BLaER1 (cell line): ENCODE data around the gene CNOT2.
"Not testable (repeated sequence)": the region's sequence is repeated elsewhere in the genome, so short reads cannot be mapped to it uniquely, and the experiment has no call there.

Experiments
- H3K27ac ChIP-seq: shearing (Covaris generic); formaldehyde crosslinking; 2 replicates; pipeline ENCODE4 v1.8.1; 2022
- H3K27me3 ChIP-seq: shearing (Covaris generic); formaldehyde crosslinking; 2 replicates; pipeline ENCODE4 v1.8.1; 2022
- H3K36me3 ChIP-seq: shearing (Covaris generic); formaldehyde crosslinking; 2 replicates; pipeline ENCODE4 v1.8.1; 2022
- H3K4me1 ChIP-seq: shearing (Covaris generic); formaldehyde crosslinking; 2 replicates; pipeline ENCODE4 v1.8.1; 2022
- H3K4me2 ChIP-seq: shearing (Covaris generic); formaldehyde crosslinking; 2 replicates; pipeline ENCODE4 v1.8.1; 2022
- H3K4me3 ChIP-seq: shearing (Covaris generic); formaldehyde crosslinking; 2 replicates; pipeline ENCODE4 v1.8.1; 2022
- H3K9ac ChIP-seq: shearing (Covaris generic); formaldehyde crosslinking; 2 replicates; pipeline ENCODE4 v1.8.1; 2022
- H3K9me3 ChIP-seq: shearing (Covaris generic); formaldehyde crosslinking; 2 replicates; pipeline ENCODE4 v1.8.1; 2022
- H4K20me1 ChIP-seq: shearing (Covaris generic); formaldehyde crosslinking; 2 replicates; pipeline ENCODE4 v1.8.1; 2022
- Cebpa-rat ChIP-seq: shearing (Covaris generic); IDR thresholded peaks from 2 replicates; pipeline ENCODE4 v1.8.1; 2022

The CNOT2 gene

DNA sequence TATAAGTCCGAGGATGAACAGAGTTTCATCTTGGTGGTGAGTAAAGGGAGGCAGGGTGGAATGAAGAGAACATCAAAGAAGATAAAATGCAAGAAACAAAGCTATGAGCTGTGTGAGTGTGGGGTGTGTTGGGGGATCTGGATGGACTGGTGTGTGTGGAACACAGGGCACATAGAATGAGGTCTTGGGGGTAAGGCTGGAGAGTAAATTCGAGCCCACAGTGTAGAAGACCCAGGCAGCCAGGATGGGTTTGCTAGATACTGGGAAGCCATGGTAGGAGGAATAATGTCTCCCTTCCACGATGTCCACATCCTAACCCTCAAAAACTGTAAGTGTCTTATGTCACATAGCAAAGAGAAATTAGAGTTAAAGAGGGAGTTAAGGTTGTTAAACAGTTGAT is 129.6 kb downstream of the CNOT2 start:
- H3K4me2 ChIP-seq, result no peak overlapping the region
- H3K27ac ChIP-seq, result no peak overlapping the region
- H3K9me3 ChIP-seq, result peaks cover 2% of the 10 kb centered on the region
- H3K27me3 ChIP-seq, result peaks cover under 1% of the 10 kb centered on the region
- no peak overlapping the region for H3K9ac ChIP-seq
- peaks cover 7% of the 10 kb centered on the region; the same call in 1 of the 2 replicates for H4K20me1 ChIP-seq
- H3K4me1 ChIP-seq, result peaks cover 8% of the 10 kb centered on the region
- no peak overlapping the region for H3K4me3 ChIP-seq
- no peak for TF ChIP-seq Cebpa-rat
- no peaks in the 10 kb centered on the region for H3K36me3 ChIP-seq

DNA sequence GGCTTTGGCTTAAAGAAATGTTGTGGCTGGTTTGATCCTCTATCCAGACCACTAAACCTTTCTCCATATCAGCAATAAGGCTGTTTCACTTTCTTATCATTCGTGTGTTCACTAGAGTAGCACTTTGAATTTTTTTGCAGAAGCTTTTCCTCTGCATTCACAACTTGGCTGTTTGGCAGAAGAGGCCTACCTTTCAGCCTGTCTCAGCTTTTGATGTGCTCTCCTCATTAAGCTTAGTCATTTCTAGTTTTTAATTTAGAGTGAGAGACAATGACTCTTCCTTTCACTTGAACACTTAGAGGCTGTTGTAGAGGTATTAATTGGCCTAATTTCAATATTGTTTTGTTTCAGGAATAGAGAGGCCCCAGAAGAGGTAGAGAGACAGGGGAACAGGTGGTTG is 136.6 kb downstream of the CNOT2 start:
- H3K27ac ChIP-seq, result no peak overlapping the region
- H3K27me3 ChIP-seq, result no peaks in the 10 kb centered on the region
- H3K4me1 ChIP-seq, result no peaks in the 10 kb centered on the region
- H3K4me2 ChIP-seq, result no peak overlapping the region
- H3K4me3 ChIP-seq, result no peak overlapping the region
- TF ChIP-seq Cebpa-rat, result no peak
- H3K9me3 ChIP-seq, result peaks cover 19% of the 10 kb centered on the region
- H3K36me3 ChIP-seq, result peaks cover 6% of the 10 kb centered on the region; the same call in 1 of the 2 replicates
- H3K9ac ChIP-seq, result no peak overlapping the region
- H4K20me1 ChIP-seq, result no peaks in the 10 kb centered on the region

DNA sequence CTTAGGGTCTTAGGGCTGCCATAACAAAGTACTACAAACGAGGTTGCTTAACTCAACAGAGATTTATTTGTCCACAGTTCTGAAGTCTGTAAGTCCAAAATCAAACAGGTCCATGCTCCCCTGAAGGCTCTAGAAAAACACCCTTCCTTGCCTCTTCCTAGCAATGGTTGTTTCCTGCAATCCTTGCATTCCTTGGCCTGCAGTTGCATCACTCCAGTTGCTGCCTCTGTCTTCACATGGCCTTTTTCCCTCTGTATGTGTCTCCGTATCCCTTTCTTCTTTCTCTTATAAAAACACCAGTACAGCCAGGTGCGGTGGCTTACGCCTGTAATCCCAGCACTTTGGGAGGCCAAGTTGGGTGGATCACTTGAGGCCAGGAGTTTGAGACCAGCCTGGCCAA is 140.3 kb downstream of the CNOT2 start:
- Histone ChIP-seq H4K20me1 (no peaks in the 10 kb centered on the region), H3K27me3 (no peaks in the 10 kb centered on the region), H3K4me1 (no peaks in the 10 kb centered on the region), H3K36me3 (peaks cover 4% of the 10 kb centered on the region; the same call in 1 of the 2 replicates), H3K27ac (no peak overlapping the region), H3K9ac (no peak overlapping the region), H3K4me2 (no peak overlapping the region), H3K9me3 (peaks cover 11% of the 10 kb centered on the region), H3K4me3 (no peak overlapping the region)
- TF ChIP-seq Cebpa-rat, result no peak

GRCh38 chr12:70383886-70384285 is 140.7 kb downstream of the CNOT2 start:
- no peak overlapping the region for H3K4me2 ChIP-seq
- no peaks in the 10 kb centered on the region for H3K27me3 ChIP-seq
- H4K20me1 ChIP-seq, result no peaks in the 10 kb centered on the region
- H3K27ac ChIP-seq, result no peak overlapping the region
- no peak overlapping the region for H3K9ac ChIP-seq
- H3K9me3 ChIP-seq, result peaks cover 7% of the 10 kb centered on the region
- no peak for TF ChIP-seq Cebpa-rat
- no peaks in the 10 kb centered on the region for H3K36me3 ChIP-seq
- H3K4me1 ChIP-seq, result no peaks in the 10 kb centered on the region
- H3K4me3 ChIP-seq, result no peak overlapping the region

DNA sequence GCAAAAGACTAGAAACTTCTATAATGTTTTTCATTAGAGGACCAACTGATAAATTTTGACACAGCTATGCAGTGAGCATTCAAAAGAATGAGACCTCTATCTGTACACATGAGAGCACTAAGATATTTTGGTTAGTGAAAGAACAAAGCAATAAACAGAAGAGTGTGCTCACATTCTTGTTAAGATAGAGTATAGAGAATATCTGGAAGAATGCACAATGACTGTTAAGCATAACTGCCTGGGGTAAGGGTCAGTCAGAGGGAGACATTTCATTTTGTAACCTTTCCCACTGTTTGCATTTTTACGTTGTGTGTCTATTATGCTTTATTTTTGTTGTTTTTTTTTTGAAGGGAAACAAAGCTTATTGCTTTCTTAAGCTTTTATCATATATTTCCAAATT is 143.5 kb downstream of the CNOT2 start:
- Histone ChIP-seq H3K4me2 (no peak overlapping the region), H4K20me1 (no peaks in the 10 kb centered on the region), H3K9me3 (peaks cover 14% of the 10 kb centered on the region), H3K36me3 (no peaks in the 10 kb centered on the region), H3K27ac (no peak overlapping the region), H3K27me3 (no peaks in the 10 kb centered on the region), H3K4me3 (no peak overlapping the region), H3K9ac (no peak overlapping the region), H3K4me1 (no peaks in the 10 kb centered on the region)
- TF ChIP-seq Cebpa-rat, result no peak

DNA sequence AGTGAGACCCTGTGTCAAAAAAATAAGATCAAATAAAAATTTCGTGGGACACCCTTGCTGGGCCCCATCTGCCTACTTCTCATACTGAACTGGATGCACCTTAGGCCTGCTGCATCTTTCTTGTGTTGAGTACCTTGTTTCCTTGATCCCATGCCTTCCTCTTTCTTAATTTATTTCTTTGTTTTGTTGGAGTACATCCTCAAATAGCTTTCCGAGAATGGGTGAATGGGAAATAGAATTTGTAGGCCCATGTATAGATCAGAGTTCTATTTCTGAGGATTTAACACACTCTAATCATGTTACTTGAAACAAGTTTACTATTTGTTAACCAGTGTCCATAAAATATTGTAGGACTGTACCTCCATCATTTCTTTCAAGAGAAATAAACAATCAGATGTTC is 146.4 kb downstream of the CNOT2 start:
- H3K27ac ChIP-seq, result no peak overlapping the region
- H3K9me3 ChIP-seq, result peaks cover 14% of the 10 kb centered on the region
- TF ChIP-seq Cebpa-rat, result no peak
- H3K36me3 ChIP-seq, result no peaks in the 10 kb centered on the region
- H3K27me3 ChIP-seq, result no peaks in the 10 kb centered on the region
- no peak overlapping the region for H3K4me3 ChIP-seq
- H3K4me1 ChIP-seq, result no peaks in the 10 kb centered on the region
- no peak overlapping the region for H3K4me2 ChIP-seq
- no peaks in the 10 kb centered on the region for H4K20me1 ChIP-seq
- H3K9ac ChIP-seq, result no peak overlapping the region

GRCh38 chr12:70392631-70393030 is 149.4 kb downstream of the CNOT2 start:
- H3K4me1 ChIP-seq, H3K36me3 ChIP-seq, H3K9ac ChIP-seq, H4K20me1 ChIP-seq, H3K4me3 ChIP-seq, H3K27ac ChIP-seq, H3K4me2 ChIP-seq, H3K27me3 ChIP-seq: not testable (repeated sequence)
- H3K9me3 ChIP-seq, result peaks cover 14% of the 10 kb centered on the region

GRCh38 chr12:70393787-70394499 is 150.7 kb downstream of the CNOT2 start:
- H3K9me3 ChIP-seq, result peaks cover 14% of the 10 kb centered on the region
- H3K27me3 ChIP-seq, result no peaks in the 10 kb centered on the region
- H4K20me1 ChIP-seq, result no peaks in the 10 kb centered on the region
- H3K9ac ChIP-seq, result no peak overlapping the region
- no peak overlapping the region for H3K4me2 ChIP-seq
- no peaks in the 10 kb centered on the region for H3K36me3 ChIP-seq
- no peak for TF ChIP-seq Cebpa-rat
- no peaks in the 10 kb centered on the region for H3K4me1 ChIP-seq
- H3K4me3 ChIP-seq, result no peak overlapping the region
- no peak overlapping the region for H3K27ac ChIP-seq

DNA sequence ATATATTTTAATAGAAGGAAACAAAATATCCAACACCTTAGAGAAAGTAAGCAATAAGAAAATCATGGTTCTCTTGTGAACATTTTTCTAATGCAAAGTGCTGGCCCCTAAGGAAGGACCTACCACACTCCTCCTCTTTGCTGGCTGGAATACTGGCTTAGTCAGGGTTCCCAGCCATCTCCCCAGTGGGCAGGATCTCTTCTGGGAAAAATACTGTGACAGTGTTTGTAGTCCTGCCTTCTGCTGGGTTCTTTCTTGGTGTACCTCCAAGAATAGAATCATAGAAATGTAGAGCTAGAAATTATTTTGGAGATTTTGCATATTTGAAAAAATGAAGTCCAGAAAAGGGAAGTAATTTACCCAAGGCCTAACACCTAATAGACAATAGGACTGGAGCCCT is 154.8 kb downstream of the CNOT2 start:
- Histone ChIP-seq H3K27ac (no peak overlapping the region), H3K27me3 (no peaks in the 10 kb centered on the region), H3K4me3 (no peak overlapping the region), H3K4me1 (no peaks in the 10 kb centered on the region), H3K9ac (no peak overlapping the region), H3K4me2 (no peak overlapping the region), H3K9me3 (no peaks in the 10 kb centered on the region), H3K36me3 (0 out of 2 replicates have a peak, but pooled peaks cover 19% of the 10 kb centered on the region), H4K20me1 (no peaks in the 10 kb centered on the region)
- TF ChIP-seq Cebpa-rat, result no peak

DNA sequence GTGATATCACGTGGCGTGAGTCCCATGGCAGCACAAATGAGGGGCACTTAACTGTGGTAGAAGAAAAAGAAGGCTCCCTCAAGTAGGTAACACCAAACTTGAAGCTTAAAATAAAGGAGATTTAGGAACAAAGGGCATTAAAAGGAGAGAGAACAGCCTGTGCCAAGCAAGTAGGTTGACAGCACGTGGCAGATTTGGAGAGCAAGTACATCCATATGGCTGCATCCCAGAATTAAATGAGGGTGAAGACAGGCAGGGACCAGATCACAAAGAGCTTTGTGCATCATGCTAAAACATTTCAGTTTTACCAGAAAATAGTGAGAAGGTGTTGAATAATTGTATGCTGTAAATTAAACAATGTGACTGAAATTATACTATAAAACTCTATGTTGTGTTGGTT is 155.6 kb downstream of the CNOT2 start:
- Histone ChIP-seq H3K9me3 (no peaks in the 10 kb centered on the region), H3K4me3 (no peak overlapping the region), H3K4me1 (no peaks in the 10 kb centered on the region), H3K36me3 (0 out of 2 replicates have a peak, but pooled peaks cover 19% of the 10 kb centered on the region), H3K4me2 (no peak overlapping the region), H3K27me3 (no peaks in the 10 kb centered on the region), H3K27ac (no peak overlapping the region), H3K9ac (no peak overlapping the region), H4K20me1 (no peaks in the 10 kb centered on the region)
- TF ChIP-seq Cebpa-rat, result no peak

DNA sequence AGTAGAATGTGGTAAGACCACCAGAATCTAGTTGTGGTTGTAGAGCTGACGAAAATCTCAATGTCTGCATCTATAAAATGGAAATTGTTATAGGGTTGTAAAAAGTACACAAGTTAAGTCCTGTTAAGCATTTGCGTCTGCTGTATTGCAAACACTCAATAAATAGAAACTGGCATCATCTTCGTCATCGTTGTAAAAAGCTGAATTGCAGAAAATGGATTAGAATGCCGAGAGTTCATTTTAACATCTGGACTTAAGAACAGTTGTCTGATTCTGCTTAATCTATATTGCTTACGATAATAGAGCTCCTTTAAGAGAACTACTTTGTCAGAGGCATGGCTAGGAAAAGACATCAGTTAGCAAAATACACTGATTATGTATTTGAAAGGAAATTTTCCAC is 156.1 kb downstream of the CNOT2 start:
- no peak overlapping the region for H3K4me3 ChIP-seq
- 0 out of 2 replicates have a peak, but pooled peaks cover 19% of the 10 kb centered on the region for H3K36me3 ChIP-seq
- H3K27me3 ChIP-seq, result no peaks in the 10 kb centered on the region
- H3K27ac ChIP-seq, result no peak overlapping the region
- H3K9ac ChIP-seq, result no peak overlapping the region
- no peak for TF ChIP-seq Cebpa-rat
- no peak overlapping the region for H3K4me2 ChIP-seq
- no peaks in the 10 kb centered on the region for H3K4me1 ChIP-seq
- no peaks in the 10 kb centered on the region for H4K20me1 ChIP-seq
- H3K9me3 ChIP-seq, result no peaks in the 10 kb centered on the region
